HT1080 (cell line): ENCODE measurements around the gene TRPM3. TPM values are rescaled to one million over a fixed set of nuclear protein-coding genes. Genes with fewer than 3 reads are reported as not detected.
A peak's percentile ranks its signal among the peaks of the same experiment; 100 is the strongest.
"Not testable (repeated sequence)": the region's sequence is repeated elsewhere in the genome, so short reads cannot be mapped to it uniquely, and the experiment has no call there.

Experiments used
- DNase-seq: peaks from one replicate; pipeline ENCODE4 v3.0.0-alpha.2; 2015; ENCODE audit warnings: low read depth
- total RNA-seq: library from RNA; depleted of rRNA; stranded (reverse); fragments of >200 nt; shearing (Covaris generic); gene quantifications from 2 replicates; pipeline ENCODE4 v1.2.3, GENCODE V29; 2014

Gene TRPM3
- total RNA-seq, 1 experiment from 2014 or later: not detected

GRCh38 chr9:70675868-70676370 is 445.5 kb downstream of the TRPM3 start:
- DNase-seq: no peak

DNA sequence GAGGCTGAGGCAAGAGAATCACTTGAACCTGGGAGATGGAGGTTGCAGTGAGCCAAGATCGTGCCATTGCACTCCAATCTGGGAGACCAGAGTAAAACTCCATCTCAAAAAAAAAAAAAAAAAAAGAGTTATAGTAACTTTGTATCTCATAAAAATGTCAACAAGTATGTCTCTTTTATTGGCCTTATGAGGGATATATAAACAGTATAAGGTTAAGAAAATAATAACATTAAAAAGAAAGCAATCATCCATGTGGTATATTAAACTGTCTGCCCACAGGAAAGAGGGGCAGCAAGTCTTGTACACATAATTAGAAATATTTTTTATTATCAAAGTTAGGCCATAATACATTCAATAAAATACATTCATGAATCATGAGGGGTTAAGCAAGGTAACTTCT is 447.6 kb downstream of the TRPM3 start:
- no peak for DNase-seq

GRCh38 chr9:70672161-70672649 is 449.2 kb downstream of the TRPM3 start:
- DNase-seq: no peak

DNA sequence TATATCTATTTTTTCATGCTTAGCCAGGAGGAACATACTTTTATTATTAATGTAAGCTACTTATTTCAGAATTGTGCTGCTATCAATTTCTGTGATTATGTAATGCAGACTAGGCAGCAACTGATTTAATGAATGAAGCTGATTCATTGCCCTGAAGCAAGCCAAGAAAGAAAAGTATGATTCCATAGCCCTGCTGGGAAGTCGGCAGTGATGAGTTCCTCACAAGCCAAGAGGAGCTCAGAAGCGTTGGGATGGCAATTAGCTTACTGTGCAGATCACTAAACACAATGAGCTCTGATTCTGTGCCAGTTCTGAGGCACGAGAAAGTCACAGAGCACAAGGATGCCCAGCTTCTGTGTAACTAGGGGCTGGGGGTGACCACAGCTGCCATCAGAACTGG is 452.7 kb downstream of the TRPM3 start:
- no peak for DNase-seq

DNA sequence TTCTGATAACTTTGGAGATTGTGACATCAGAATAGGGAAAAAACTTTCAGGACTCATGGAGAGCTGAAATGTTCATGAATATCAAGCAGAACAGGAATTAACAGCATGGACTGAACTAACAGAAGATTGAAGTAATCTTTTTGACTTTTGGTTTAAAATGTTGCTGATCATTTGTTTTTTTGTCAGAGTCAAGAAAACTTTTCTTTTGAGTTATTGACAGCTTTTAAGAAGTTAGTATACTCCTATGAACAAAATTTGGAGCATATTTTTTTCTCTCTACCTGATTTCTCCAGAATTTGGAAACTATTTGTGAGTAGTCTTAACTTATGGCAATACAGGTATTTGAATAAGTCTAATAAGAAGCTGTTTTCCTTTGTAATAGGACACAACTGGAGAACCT is 462.7 kb downstream of the TRPM3 start:
- DNase-seq: no peak

- DNase-seq: no peak
These were observed 465.1 kb downstream of the TRPM3 start for GRCh38 chr9:70656281-70656680.

DNA sequence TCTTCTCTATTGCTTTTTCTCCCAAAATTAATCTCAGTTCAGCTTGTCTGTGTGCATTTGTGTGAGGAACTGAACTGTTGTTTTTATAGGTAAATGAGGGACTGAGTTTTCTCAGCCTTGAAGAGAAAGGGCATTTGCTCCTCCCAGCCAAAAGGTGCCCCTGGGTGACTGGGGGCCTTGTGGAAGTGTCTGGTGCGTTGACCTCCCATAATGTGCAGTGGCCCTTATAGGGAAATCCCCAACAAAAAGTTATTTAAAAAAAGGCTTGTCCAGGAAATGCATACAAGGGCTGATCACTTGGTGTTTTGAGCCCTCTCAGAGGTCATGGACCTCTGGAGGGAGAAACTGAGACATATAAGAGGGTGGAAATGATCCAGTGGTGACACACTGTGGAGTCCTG is 467.3 kb downstream of the TRPM3 start:
- no peak for DNase-seq

DNA sequence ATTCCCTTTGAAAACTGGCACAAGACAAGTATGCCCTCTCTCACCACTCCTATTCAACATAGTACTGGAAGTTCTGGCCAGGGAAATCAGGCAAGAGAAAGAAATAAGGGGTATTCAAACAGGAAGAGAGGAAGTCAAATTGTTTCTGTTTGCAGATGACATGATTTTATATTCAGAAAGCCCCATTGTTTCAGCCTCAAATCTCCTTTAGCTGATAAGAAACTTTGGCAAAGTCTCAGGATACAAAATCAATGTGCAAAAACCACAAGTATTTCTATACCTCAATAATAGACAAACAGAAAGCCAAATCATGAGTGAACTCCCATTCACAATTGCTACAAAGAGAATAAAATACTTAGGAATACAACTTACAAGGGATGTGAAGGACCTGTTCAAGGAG is 476.8 kb downstream of the TRPM3 start:
- not testable (repeated sequence) for DNase-seq

DNA sequence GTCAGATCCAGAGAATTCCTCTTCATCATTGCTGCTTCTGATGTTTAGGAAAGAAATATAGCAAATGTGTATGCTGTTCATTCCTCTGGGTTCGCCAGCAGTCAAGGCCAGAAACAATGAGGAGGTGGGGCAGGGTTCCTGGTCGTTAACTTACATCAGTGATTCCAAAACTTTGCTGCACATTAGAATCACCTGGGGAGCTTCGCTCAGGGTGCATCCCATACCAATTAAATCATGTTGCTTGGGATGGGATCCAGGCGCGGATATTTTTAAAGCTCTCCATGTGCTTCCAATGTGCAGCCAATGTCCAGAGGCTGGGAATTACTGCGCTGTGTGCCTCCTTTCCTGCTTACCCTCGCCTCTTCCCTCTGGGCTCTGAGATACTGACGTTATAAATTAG is 479.1 kb downstream of the TRPM3 start:
- DNase-seq: no peak

GRCh38 chr9:70641631-70642030 is 479.8 kb downstream of the TRPM3 start:
- DNase-seq: no peak

DNA sequence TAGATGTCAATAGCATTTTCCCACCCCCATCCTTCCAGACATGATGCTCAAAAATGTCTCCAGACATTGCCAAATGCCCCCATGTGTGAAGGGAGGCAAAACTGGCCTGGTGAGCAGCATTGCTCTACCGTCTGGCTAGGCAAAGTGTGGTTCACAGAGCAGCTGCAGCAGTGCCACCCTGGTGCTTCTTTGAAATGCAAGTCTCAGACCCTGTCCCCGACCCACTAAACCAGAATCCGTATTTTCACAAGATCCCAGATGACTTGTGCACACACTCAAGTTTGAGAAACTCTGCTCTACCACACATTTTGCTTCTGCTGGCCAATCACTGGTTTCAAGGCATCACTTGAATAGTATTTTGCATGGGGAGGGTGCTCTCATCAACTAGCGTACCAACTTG is 480.4 kb downstream of the TRPM3 start:
- DNase-seq: no peak

DNA sequence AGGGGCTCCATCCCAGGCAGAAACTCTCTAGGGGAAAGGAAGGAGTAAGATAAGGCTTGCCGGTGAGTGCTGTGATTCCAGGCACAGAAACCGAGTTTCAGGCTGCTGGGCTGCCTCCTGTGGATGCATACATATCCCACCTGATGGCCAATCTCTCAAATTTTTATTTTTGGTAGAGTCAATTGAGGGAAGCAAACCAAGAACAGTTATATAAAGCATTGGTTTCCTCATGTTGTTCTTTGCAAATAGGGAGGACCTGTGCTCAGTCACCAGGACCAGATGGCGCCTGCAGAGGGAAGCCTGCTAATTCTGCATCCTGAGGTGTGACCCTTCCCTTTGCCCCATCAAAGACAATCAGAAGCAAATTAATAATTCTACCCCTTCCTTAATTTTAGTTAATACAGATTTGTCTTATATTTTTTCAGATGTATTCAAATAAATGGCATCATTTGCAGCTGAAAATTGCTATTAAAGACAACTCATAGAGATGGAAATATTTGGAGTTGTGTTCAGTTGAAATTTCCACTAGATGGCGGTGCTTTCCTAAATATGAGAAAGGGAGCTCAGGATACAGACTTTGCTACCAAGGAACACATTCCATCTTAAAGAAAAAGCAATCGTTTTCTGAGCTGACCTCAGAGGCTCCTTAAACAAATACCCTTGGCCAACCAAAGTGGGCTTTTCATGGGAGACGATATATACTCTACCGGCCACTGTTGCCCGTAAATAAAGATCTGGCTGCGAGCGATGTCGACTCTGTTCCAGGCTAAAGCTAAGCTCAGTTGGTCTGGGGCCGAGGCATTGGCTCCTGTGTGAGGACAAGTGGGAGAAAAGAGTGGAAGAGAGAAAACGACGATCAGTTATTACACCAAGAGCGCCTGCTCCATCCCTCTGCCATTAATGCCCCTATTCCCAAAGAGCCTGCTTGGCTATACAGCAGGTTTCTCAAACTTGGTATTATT is 481.3 kb downstream of the TRPM3 start:
- peak; percentile 49 for DNase-seq

DNA sequence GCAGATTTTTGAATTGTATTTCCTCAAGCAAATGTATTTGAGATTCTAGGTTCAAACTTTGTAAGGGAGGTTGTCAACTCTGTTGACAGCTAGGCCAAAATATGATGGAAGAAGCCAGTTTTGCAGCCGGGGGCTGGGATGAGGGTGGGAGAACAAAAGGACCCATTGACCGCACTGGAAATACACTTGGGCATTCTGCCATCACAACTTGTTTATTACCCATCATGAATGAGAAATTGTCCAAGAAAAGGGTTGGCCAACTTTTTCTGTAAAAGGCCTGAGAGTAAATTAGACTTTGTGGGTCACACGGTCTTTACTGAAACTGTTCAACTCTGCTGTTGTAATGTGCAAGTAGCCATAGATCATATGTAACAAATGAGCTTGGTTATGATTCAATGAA is 485.6 kb downstream of the TRPM3 start:
- DNase-seq: peak; percentile 9

GRCh38 chr9:70634696-70635095 is 486.7 kb downstream of the TRPM3 start:
- no peak for DNase-seq

- DNase-seq: no peak
These were observed 490.4 kb downstream of the TRPM3 start for GRCh38 chr9:70630971-70631370.

DNA sequence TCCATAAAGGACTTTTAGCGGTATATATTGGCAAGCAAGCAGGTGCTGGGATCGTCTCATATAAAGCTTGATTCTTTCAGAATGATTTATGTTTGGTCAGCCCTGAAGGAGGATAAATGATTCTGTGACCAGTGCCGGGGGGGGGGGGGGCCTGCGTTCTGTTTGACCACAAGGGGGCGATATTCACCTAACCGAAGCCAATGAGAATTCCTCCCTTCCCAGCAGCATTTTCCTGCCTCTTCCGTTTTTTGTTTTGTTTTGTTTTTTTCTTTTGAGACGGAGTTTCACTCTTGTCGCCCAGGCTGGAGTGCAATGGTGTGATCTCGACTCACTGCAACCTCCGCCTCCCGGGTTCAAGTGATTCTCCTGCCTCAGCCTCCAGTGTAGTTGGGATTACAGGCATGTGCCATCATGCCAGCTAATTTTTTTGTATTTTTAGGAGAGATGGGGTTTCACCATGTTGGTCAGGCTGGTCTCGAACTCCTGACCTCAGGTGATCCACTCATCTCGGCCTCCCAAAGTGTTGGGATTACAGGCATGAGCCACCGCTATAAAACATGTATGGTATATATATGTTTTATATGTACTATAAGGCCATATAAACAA is 492.2 kb downstream of the TRPM3 start:
- DNase-seq: not testable (repeated sequence)

GRCh38 chr9:70625078-70625477 is 496.3 kb downstream of the TRPM3 start:
- no peak for DNase-seq

GRCh38 chr9:70618784-70619183 is 502.6 kb downstream of the TRPM3 start:
- no peak for DNase-seq

DNA sequence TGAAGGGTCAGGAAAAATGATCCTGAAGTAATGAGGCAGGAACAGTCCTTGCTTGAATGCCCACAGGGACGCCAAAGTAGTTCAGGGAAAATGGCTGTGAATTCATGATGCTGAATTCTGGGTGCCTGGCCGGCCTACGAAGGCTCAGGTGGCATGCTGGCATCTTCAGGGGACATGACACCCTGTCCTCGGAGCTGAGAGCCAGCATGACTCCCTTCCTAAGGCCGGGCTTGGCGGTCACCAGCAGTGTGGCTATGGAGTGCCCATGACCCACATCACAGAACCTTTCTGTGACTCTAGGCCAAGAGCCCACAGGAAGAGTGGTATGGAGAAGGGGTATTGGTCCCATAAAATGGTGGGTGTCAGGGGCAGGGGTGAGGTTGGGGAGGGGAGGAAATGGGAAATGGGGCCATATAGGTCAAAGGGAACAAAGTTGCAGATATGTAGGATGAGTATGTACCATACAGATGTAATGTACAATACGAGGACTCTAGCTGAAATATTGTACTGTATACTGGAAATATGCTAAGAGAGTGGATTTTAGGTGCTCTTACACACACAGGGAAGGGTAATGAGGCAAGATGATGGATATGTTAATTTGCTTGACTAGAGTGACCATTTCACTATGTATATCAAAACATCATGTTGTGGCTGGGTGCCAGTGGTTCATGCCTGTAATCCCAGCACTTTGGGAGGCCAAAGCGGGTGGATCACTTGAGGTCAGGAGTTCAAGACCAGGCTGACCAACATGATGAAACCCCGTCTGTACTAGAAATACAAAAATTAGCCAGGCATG is 504.2 kb downstream of the TRPM3 start:
- no peak for DNase-seq

GRCh38 chr9:70616228-70616990 is 505.0 kb downstream of the TRPM3 start:
- no peak for DNase-seq
